BLaER1 treated with 17β-estradiol and CSF1 and Interleukin-3, amounts not matched to agents 10 nM and 100 nM (cell line): ENCODE results near the gene EVI2B.

Experiments used
- H3K27ac ChIP-seq, 11 experiments: shearing (Covaris generic); formaldehyde crosslinking; 2 replicates each; pipeline ENCODE4 v1.8.1; 2022
- H3K27me3 ChIP-seq, 11 experiments: shearing (Covaris generic); formaldehyde crosslinking; 2 replicates each; pipeline ENCODE4 v1.8.1; 2022
- H3K36me3 ChIP-seq, 11 experiments: shearing (Covaris generic); formaldehyde crosslinking; 2 replicates each; pipeline ENCODE4 v1.8.1; 2022
- H3K4me1 ChIP-seq, 10 experiments: shearing (Covaris generic); formaldehyde crosslinking; 2 replicates each; pipeline ENCODE4 v1.8.1; 2022
- H3K4me2 ChIP-seq, 11 experiments: shearing (Covaris generic); formaldehyde crosslinking; 2 replicates each; pipeline ENCODE4 v1.8.1; 2022
- H3K4me3 ChIP-seq, 10 experiments: shearing (Covaris generic); formaldehyde crosslinking; 2 replicates each; pipeline ENCODE4 v1.8.1; 2022
- H3K9ac ChIP-seq, 11 experiments: shearing (Covaris generic); formaldehyde crosslinking; 2 replicates each; pipeline ENCODE4 v1.8.1; 2022
- H3K9me3 ChIP-seq, 11 experiments: shearing (Covaris generic); formaldehyde crosslinking; replicated peaks in 1 of 11; 2 replicates each; pipeline ENCODE4 v1.8.1; 2022
- H4K20me1 ChIP-seq, 11 experiments: shearing (Covaris generic); formaldehyde crosslinking; 2 replicates each; pipeline ENCODE4 v1.8.1; 2022
- Cebpa-rat ChIP-seq, 11 experiments: shearing (Covaris generic); IDR thresholded peaks; 2 replicates each; pipeline ENCODE4 v1.8.1; 2022

The EVI2B gene

DNA sequence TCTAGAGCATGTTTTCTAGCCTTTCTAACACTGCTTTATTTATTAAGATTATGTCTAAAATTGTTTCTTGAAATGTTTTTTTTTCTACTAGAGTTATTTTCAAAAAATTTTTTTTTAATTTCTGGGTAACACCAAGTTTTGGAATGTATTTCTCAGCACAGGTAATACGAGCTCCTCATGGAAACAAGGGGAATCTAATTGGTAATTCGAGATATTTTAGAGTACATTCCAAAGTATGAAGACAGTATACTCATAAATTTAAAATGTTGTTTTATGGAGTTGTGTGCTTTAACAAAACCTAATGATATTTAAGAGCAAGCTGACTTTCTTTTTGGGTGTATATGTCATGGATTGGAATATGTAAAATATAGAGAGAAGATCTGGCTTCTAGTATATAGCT, 59.2 kb downstream of the EVI2B start:
- H3K27ac ChIP-seq: no peak overlapping the region
- no peaks in the 10 kb centered on the region; a peak in 1 of 22 replicates for H4K20me1 ChIP-seq
- no peak overlapping the region for H3K4me3 ChIP-seq
- peaks cover 7 to 72% (median 24%) of the 10 kb centered on the region in 11 experiments; a peak in 17 of 22 replicates for H3K36me3 ChIP-seq
- no peak overlapping the region for H3K4me2 ChIP-seq
- H3K9me3 ChIP-seq: no peaks in the 10 kb centered on the region
- H3K4me1 ChIP-seq: peaks cover 11 to 22% (median 15%) of the 10 kb centered on the region in 10 experiments
- no peaks in the 10 kb centered on the region for H3K27me3 ChIP-seq
- TF ChIP-seq Cebpa-rat (IDR thresholded peaks at IDR 0.05): no peak
- no peak overlapping the region for H3K9ac ChIP-seq
